Activated gamma-delta T cell treated with Interleukin-2 at 50 U/mL for 16 hours (primary cell): ENCODE results near the gene CNTN4.

Experiments
- DNase-seq: peaks from one replicate; pipeline ENCODE4 v3.0.0-alpha.2; 2020

The CNTN4 gene

DNA sequence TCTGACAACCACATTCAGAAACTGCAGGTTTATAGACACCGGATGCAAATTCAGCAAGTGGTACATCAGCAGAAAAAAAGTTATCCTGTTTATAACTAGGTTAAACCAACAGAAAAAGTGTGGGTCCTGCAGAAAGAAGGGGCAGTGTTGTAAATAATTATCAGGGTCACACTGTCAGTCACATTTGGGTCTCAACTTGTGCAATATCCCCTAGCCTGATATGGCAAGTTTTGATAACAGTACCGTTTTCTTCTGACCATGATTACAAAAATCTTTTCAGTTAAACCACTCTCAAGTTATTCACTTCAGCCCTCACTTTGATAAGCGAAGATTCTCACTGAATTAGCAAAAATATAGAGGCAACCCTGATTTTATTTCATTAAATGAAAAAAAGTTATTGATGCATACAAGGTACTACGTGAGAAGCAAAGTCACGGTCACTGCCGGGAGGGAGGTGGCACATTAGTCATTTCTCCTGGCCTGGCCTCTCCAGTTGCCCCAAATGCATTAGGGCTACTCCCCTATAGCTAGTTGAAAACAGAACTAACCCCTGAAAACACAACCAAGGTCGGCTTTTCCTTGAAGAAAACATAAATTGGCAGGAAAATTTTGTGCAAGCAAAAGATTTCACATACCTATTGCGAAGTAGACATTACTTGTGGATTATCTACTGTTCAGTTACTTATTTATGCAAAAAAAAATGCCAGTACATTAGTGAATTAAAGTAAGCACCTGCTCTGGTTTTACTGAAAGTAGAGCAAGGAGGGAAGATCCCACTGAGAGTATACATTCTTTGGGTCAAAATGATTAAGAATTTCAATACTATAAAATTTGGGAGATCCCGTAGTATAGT is 982.9 kb downstream of the CNTN4 start:
- no peak for DNase-seq

- no peak for DNase-seq
These were observed 983.7 kb downstream of the CNTN4 start for GRCh38 chr3:3082234-3082924.

- no peak for DNase-seq
These were observed 986.2 kb downstream of the CNTN4 start for GRCh38 chr3:3084890-3085289.

GRCh38 chr3:3085782-3086181 is 987.1 kb downstream of the CNTN4 start:
- no peak for DNase-seq

DNA sequence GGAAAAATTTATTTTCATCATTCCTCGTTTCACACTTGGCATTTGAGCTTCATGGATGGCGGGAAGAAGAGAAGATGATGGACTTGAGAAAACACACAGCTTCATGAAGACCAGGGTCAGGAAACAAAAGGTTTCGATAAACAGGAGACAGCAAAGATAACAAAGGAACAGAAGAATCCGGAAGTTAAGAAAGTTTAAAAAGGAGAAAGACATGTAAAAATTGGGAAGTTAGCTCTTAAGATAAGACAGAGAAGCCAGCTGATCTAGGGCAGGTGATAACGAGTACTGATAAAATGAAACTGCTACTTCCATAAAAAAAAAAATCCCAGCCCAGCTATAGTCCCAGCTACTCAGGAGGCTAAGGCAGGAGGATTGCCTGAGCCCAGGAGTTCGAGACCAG is 987.6 kb downstream of the CNTN4 start:
- DNase-seq = no peak

DNA sequence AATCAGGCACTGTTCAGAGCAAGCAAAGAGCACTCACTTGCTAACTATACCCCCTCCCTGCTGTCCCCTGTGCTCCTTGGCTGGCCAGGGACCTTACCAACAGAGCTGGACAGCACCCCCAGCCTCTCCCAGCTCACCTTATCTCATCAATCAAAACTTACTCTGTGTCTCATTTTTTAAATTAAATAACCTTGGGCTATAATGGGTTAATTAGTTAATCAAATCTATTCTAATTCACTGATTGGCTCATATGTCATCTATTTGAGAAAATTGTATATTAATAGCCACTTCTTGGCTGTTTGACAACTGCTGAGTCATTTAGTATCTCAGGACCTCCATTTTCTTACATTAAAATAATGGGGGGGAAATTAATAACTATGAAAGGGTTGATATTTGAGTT is 988.6 kb downstream of the CNTN4 start:
- DNase-seq = no peak

- no peak for DNase-seq
These were observed 989.2 kb downstream of the CNTN4 start for GRCh38 chr3:3087716-3088465.

DNA sequence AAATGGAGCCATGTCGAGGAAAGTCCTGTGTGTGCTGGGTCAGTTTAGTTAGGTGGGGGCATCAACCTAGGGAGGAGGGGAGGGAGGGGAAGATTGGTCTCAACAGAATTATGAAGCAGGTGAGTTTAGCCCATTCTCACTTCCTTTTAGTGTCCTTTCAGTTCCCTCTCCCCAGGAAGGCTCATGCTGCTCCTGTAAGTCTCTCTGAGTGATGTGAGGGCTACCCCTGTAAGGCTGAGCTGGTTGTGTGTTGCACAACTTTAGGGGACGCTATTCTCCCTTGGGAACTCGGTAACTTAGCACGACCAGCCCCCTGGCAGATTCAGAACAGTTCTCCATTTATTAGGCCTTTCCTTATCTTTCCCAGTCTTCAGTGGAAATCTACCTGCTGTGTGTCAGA is 990.4 kb downstream of the CNTN4 start:
- DNase-seq = no peak

DNA sequence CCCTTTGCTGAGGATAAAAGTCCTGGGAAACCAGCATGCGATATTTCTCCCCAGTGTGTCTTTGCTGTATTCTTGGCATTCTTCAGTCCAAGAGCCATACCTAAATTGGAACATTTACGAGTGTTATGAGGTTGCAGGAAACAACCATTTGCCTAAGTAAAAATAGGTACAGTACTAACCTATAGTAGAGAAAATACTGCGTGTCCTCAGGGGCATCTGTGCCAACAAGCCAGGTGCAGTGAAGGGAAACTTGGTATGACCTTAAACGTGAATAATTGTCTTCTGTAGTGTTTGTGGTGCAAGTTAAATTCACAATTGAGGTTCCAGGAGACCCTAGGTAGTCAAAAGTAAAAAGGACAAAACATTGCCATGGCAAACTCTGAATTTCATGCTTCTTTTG is 999.3 kb downstream of the CNTN4 start:
- DNase-seq = no peak

DNA sequence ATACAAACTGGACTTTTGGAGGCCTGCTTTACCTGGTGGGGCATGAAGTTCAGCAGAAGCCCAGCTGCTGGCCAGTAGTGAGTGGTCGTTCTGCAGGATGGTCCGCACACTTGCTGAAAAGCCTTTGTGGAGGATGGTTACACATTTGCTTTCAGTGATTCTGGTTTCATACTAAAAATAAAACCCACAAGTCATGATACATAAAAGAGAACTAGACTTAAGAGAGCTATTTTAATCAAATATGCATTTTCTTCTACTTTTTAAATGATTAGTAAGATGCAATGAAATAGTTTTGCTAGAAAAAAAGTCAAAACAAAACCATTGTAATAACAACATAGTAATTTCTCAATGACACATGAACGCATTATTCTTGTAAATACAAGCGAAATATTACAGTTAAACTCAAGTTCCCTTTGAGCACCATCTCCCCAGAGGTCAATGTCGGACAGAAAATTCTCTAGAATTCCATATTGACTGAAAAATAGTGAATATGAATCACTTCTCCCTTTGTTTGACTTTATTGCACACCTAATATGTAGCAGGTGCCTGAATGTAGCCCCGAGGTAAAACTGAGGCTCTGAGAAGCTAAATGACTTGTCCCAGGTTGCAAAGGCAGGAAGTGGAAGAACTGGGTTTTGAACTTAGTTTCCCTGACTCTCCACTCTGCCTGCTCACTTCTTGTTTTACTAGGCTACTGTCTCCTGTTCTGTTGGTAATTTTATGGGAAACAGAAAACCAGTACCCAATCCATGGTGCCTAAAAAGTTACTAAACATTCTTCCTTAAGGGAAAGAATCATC is 1003.2 kb downstream of the CNTN4 start:
- DNase-seq = no peak

DNA sequence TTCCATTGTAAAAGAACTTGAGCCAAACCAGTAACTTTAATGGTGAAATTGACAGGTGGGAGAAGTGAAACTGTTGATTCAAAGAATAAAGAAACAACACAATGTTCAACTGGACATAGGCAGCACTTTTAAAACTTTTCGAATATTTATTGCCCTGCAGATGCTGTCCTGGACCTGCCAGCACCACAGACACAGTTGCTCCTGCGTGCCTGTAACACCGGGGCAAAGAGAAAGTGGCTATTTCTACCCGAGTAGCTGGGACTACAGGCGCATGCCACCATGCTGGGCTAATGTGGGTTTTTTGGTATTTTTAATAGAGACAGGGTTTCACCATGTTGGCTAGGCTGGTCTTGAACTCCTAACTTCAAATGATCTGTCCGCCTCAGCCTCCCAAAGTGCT is 1004.1 kb downstream of the CNTN4 start:
- no peak for DNase-seq

GRCh38 chr3:3105246-3105645 is 1006.6 kb downstream of the CNTN4 start:
- DNase-seq = no peak

DNA sequence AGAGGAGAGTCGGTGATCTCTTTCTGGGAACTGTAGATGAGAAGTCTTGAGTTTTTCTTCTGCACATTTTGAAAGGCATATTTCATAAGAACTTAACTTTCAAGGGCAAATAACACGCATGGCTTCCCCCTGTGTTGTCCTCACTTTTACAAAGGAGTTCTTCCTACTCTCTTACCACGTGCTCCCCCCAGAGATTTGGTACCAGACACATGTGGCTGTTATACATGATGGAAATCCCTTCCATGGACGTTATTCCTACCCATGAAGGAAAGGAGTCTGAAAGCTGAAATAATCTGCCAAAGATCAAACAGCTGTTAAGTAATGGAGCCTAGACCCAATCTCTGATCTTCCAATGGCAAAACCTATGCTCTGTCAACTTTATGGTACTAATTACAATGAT is 1007.1 kb downstream of the CNTN4 start:
- no peak for DNase-seq

DNA sequence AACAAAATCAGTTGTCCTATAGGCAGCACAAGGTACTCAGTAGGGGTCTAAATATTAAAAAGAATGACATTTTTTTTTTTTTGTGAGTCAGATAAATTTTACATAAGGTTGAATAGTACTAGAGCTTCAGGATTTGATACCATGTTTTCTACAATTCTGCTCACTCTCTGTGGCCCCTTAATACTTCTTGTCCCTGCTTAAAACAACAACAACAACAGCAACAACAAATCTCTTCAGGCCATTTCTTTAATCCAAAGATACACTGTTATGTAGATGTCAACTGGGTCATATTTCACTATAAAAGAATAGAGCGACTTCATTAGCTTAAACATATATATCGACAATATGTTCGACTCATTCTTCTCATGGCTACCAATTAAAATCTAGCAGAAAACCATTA is 1008.5 kb downstream of the CNTN4 start:
- no peak for DNase-seq
